K562 (cell line): ENCODE data around the gene RIIAD1. TPM values are rescaled to one million over a fixed set of nuclear protein-coding genes. Genes with fewer than 3 reads are reported as not detected.
A peak's percentile ranks its signal among the peaks of the same experiment; 100 is the strongest.

ENCODE experiments used
- ARHGAP35 ChIP-seq: fragments of 450-650 bp; IDR thresholded peaks from 2 replicates; pipeline ENCODE4 v1.6.1; 2018; ENCODE audit not compliant: partially characterized antibody
- BHLHE40 ChIP-seq: IDR thresholded peaks from 2 replicates; pipeline ENCODE4 v1.6.1; 2011; ENCODE audit warnings: low read length, improper control_type of control experiment
- CBX2 ChIP-seq: fragments of 200-600 bp; sonication (generic); IDR thresholded peaks from one replicate; pipeline ENCODE4 v1.6.1; 2012; ENCODE audit warnings: mild to moderate bottlenecking, low read length, inconsistent platforms; ENCODE audit not compliant: insufficient read depth, poor library complexity, severe bottlenecking
- CHD2 ChIP-seq: IDR thresholded peaks from 2 replicates; pipeline ENCODE4 v1.6.1; 2011; ENCODE audit warnings: low read depth, low read length
- ELF4 ChIP-seq: fragments of 450-650 bp; formaldehyde crosslinking; IDR thresholded peaks from 2 replicates; pipeline ENCODE4 v1.4.0; 2022; ENCODE audit warnings: missing genetic modification characterization
- FOXP1 ChIP-seq: sonication (generic); formaldehyde crosslinking; IDR thresholded peaks from 2 replicates; pipeline ENCODE4 v1.8.0; 2022; ENCODE audit warnings: mild to moderate bottlenecking, missing genetic modification reagents
- GTF2F1 ChIP-seq: IDR thresholded peaks from 2 replicates; pipeline ENCODE4 v1.6.1; 2011; ENCODE audit warnings: low read depth, low read length, improper control_type of control experiment
- HCFC1 ChIP-seq: IDR thresholded peaks from 2 replicates; pipeline ENCODE4 v1.6.1; 2012; ENCODE audit warnings: low read depth, low read length, improper control_type of control experiment
- HDAC2 ChIP-seq: fragments of 450-650 bp; IDR thresholded peaks from 2 replicates; pipeline ENCODE4 v1.6.1; 2016; ENCODE audit warnings: mild to moderate bottlenecking
- LEF1 ChIP-seq: fragments of 450-650 bp; IDR thresholded peaks from 2 replicates; pipeline ENCODE4 v1.6.1; 2016; ENCODE audit warnings: mild to moderate bottlenecking
- PHB2 ChIP-seq: fragments of 450-650 bp; IDR thresholded peaks from 2 replicates; pipeline ENCODE4 v1.6.1; 2017; ENCODE audit warnings: low read depth
- RBFOX2 ChIP-seq: fragments of 200-400 bp; formaldehyde crosslinking; IDR thresholded peaks from 2 replicates; pipeline ENCODE4 v1.6.1; 2017; ENCODE audit warnings: low read depth, mild to moderate bottlenecking, low read length, moderate library complexity
- TAF1 ChIP-seq: IDR thresholded peaks from 2 replicates; pipeline ENCODE4 v1.6.1; 2011; ENCODE audit warnings: mild to moderate bottlenecking, low read length, moderate library complexity; ENCODE audit not compliant: insufficient read depth, control insufficient read depth, severe bottlenecking; ENCODE audit errors: extremely low read depth
- XRCC3 ChIP-seq: fragments of 450-650 bp; IDR thresholded peaks from 2 replicates; pipeline ENCODE4 v1.6.1; 2017; ENCODE audit warnings: mild to moderate bottlenecking, moderate library complexity
- ZKSCAN8 ChIP-seq: fragments of 200-800 bp; sonication (Bioruptor generic); IDR thresholded peaks from 2 replicates; pipeline ENCODE4 v1.6.1; 2016; ENCODE audit warnings: missing genetic modification characterization, missing compliant biosample characterization
- ZNF253 ChIP-seq: fragments of 250-450 bp; sonication (Bioruptor Pico); conservative IDR thresholded peaks from 2 replicates; pipeline ENCODE4 v1.6.1; 2021; ENCODE audit warnings: mild to moderate bottlenecking
- ZNF431 ChIP-seq: sonication (generic); formaldehyde crosslinking; IDR thresholded peaks from 2 replicates; pipeline ENCODE4 v1.8.0; 2022; ENCODE audit warnings: mild to moderate bottlenecking, missing genetic modification reagents
- polyA plus RNA-seq, 8 experiments: library from polyadenylated mRNA; depleted of rRNA in 4 of 8; stranded (reverse) in 5 of 8; unstranded in 3 of 8; fragments of >200 nt; fragmentation: Nextera tagmentation in 2 of 8; fragmentation: Illumina TruSeq in 1 of 8; extraction: Ambion mirVana in 2 of 8; extraction: Trizol in 1 of 8; gene quantifications; 2 replicates each; pipeline versions ENCODE4 v1.2.1 to v1.2.3, GENCODE V29; 2011 to 2014; ENCODE audit warnings: inconsistent platforms in 1 of 8, missing spikeins in 1 of 8
- total RNA-seq, 7 experiments: library from RNA; depleted of rRNA in 6 of 7; stranded (reverse); fragments of >200 nt in 6 of 7; fragmentation: Illumina TruSeq in 2 of 7; extraction: Trizol in 2 of 7; gene quantifications; 2 replicates each; pipeline versions ENCODE4 v1.2.1 to v1.2.3, GENCODE V29; 2011 to 2021; ENCODE audit warnings: low replicate concordance in 1 of 7
- TF ChIP-seq, protein P1 (sequence below), 2 experiments: fragments of 450-650 bp; IDR thresholded peaks; 2 replicates each; pipeline ENCODE4 v1.6.1; 2016

RIIAD1 gene
- total and polyA plus RNA-seq, 9 of the 15 experiments (the other 6 are each of a cell fraction or from before 2014, with no cell fraction given) = not detected

- TF ChIP-seq CBX2 (no peak), RBFOX2 (no peak), HDAC2 (peak; percentile 89), FOXP1 (CRISPR knock-in tag) (no peak), GTF2F1 (no peak), TAF1 (no peak), ELF4 (no peak), BHLHE40 (no peak; the same call in 1 of the 2 replicates), ARHGAP35 (no peak), ZKSCAN8 (CRISPR knock-in tag) (no peak), PHB2 (no peak), CHD2 (0 out of 2 replicates have a peak, but pooled peaks have one; percentile 20), HCFC1 (0 out of 2 replicates have a peak, but pooled peaks have one; percentile 12), ZNF431 (CRISPR knock-in tag) (no peak), LEF1 (no peak), XRCC3 (no peak), ZNF253 (no peak)
- TF ChIP-seq, protein P1, sequence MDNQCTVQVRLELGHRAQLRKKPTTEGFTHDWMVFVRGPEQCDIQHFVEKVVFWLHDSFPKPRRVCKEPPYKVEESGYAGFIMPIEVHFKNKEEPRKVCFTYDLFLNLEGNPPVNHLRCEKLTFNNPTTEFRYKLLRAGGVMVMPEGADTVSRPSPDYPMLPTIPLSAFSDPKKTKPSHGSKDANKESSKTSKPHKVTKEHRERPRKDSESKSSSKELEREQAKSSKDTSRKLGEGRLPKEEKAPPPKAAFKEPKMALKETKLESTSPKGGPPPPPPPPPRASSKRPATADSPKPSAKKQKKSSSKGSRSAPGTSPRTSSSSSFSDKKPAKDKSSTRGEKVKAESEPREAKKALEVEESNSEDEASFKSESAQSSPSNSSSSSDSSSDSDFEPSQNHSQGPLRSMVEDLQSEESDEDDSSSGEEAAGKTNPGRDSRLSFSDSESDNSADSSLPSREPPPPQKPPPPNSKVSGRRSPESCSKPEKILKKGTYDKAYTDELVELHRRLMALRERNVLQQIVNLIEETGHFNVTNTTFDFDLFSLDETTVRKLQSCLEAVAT (IDR thresholded peaks at IDR 0.05) = no peak
These were observed 4.3 kb upstream of the RIIAD1 start, which contains the start of gene CELF3 (continued) for GRCh38 chr1:151716771-151717631.
